SK-N-MC (cell line): Measurements from ENCODE around the gene NCKAP5.

ENCODE experiments used
- EZH2 ChIP-seq: fragments of 200-600 bp; sonication (generic); IDR thresholded peaks from one replicate; pipeline ENCODE4 v1.6.1; 2017; ENCODE audit warnings: antibody characterized with exemption
- POLR2AphosphoS5 ChIP-seq: IDR thresholded peaks from 2 replicates; pipeline ENCODE4 v1.6.1; 2012; ENCODE audit warnings: mild to moderate bottlenecking, low read depth, low read length, borderline replicate concordance

DNA sequence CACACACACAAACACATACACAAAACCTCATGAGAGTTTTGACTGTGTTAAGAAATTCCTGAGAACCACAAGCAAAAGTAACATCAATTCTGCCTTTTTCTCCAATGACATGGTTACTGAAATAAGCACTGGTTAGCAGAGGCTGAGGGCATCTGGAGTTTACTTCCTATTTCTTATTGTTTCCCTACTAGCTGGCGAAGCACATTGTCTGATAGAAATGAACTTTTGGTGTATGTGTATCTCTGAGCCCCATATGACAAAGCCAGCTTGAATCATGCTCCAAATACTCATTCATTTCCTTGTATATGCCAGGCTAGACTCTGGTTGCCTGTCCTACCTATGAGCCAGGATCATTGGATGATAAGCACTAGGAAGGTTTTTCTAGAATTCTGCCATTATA, 203.1 kb downstream of the NCKAP5 start:
- TF ChIP-seq EZH2 (no peak), POLR2AphosphoS5 (no peak)
